ENCODE measurements around the gene BMAL1.

BMAL1 gene

GRCh38 chr11:13316528-13316961 lies 39.0 kb downstream of the BMAL1 start:
- H4K20me1 ChIP-seq (ENCODE audit: control insufficient read depth, insufficient read depth, low read depth, low read length) = no peaks in the 10 kb centered on the region
- H3K4me2 ChIP-seq (ENCODE audit: low read length) = no peak overlapping the region

GRCh38 chr11:13317293-13318080 lies 39.9 kb downstream of the BMAL1 start:
- H3K27ac ChIP-seq (ENCODE audit: low read depth, low read length) = no peak overlapping the region
- no peaks in the 10 kb centered on the region for H3K36me3 ChIP-seq (ENCODE audit: control insufficient read depth, low read length)
- H3K9me3 ChIP-seq (ENCODE audit: control insufficient read depth, insufficient read depth, low read length) = no peaks in the 10 kb centered on the region
- no peak overlapping the region for H3K4me3 ChIP-seq (ENCODE audit: low read length)
- peaks cover 2% of the 10 kb centered on the region; the same call in 1 of the 2 replicates for H3K27me3 ChIP-seq (ENCODE audit: control insufficient read depth, low read length)
- no peaks in the 10 kb centered on the region for H3F3A ChIP-seq (ENCODE audit: control insufficient read depth, insufficient read depth)
- no peaks in the 10 kb centered on the region for H3K4me1 ChIP-seq (ENCODE audit: control insufficient read depth, low read length)
- H3K79me2 ChIP-seq (ENCODE audit: control insufficient read depth, low read length) = no peaks in the 10 kb centered on the region
- no peak overlapping the region for H3K4me2 ChIP-seq (ENCODE audit: low read length)
- H4K20me1 ChIP-seq (ENCODE audit: control insufficient read depth, insufficient read depth, low read depth, low read length) = no peaks in the 10 kb centered on the region
- no peaks in the 10 kb centered on the region for H3K9me2 ChIP-seq (replicated peaks; ENCODE audit: control insufficient read depth, low read length)
- TF ChIP-seq CTCF (IDR thresholded peaks at IDR 0.05; ENCODE audit: low read depth, low read length, poor library complexity, severe bottlenecking) = no peak
- TF ChIP-seq EZH2phosphoT487 (IDR thresholded peaks at IDR 0.05; ENCODE audit: borderline replicate concordance, low read length) = no peak

More at GRCh38 chr11:13316528-13316961, 39.0 kb downstream of the BMAL1 start:
- no peaks in the 10 kb centered on the region for H3K36me3 ChIP-seq (ENCODE audit: control insufficient read depth, low read length)
- H3K4me1 ChIP-seq (ENCODE audit: control insufficient read depth, low read length) = no peaks in the 10 kb centered on the region
- no peak overlapping the region for H3K27ac ChIP-seq (ENCODE audit: low read depth, low read length)
- H3F3A ChIP-seq (ENCODE audit: control insufficient read depth, insufficient read depth) = no peaks in the 10 kb centered on the region
- H3K9me3 ChIP-seq (ENCODE audit: control insufficient read depth, insufficient read depth, low read length) = no peaks in the 10 kb centered on the region
- H3K79me2 ChIP-seq (ENCODE audit: control insufficient read depth, low read length) = no peaks in the 10 kb centered on the region
- peaks cover 2% of the 10 kb centered on the region; the same call in 1 of the 2 replicates for H3K27me3 ChIP-seq (ENCODE audit: control insufficient read depth, low read length)
- no peaks in the 10 kb centered on the region for H3K9me2 ChIP-seq (replicated peaks; ENCODE audit: control insufficient read depth, low read length)
- TF ChIP-seq EZH2phosphoT487 (IDR thresholded peaks at IDR 0.05; ENCODE audit: borderline replicate concordance, low read length) (no peak), CTCF (IDR thresholded peaks at IDR 0.05; ENCODE audit: low read depth, low read length, poor library complexity, severe bottlenecking) (no peak)
- no peak overlapping the region for H3K4me3 ChIP-seq (ENCODE audit: low read length)

- no peaks in the 10 kb centered on the region for H3K9me2 ChIP-seq (replicated peaks; ENCODE audit: control insufficient read depth, low read length)
- H3F3A ChIP-seq (ENCODE audit: control insufficient read depth, insufficient read depth) = no peaks in the 10 kb centered on the region
- no peak overlapping the region for H3K27ac ChIP-seq (ENCODE audit: low read depth, low read length)
- H3K4me3 ChIP-seq (ENCODE audit: low read length) = no peak overlapping the region
- TF ChIP-seq CTCF (IDR thresholded peaks at IDR 0.05; ENCODE audit: low read depth, low read length, poor library complexity, severe bottlenecking) (no peak), EZH2phosphoT487 (IDR thresholded peaks at IDR 0.05; ENCODE audit: borderline replicate concordance, low read length) (no peak)
- H3K79me2 ChIP-seq (ENCODE audit: control insufficient read depth, low read length) = no peaks in the 10 kb centered on the region
- peaks cover 2% of the 10 kb centered on the region; the same call in 1 of the 2 replicates for H3K27me3 ChIP-seq (ENCODE audit: control insufficient read depth, low read length)
- no peak overlapping the region for H3K4me2 ChIP-seq (ENCODE audit: low read length)
- no peaks in the 10 kb centered on the region for H3K9me3 ChIP-seq (ENCODE audit: control insufficient read depth, insufficient read depth, low read length)
- no peaks in the 10 kb centered on the region for H3K36me3 ChIP-seq (ENCODE audit: control insufficient read depth, low read length)
- H4K20me1 ChIP-seq (ENCODE audit: control insufficient read depth, insufficient read depth, low read depth, low read length) = no peaks in the 10 kb centered on the region
- no peaks in the 10 kb centered on the region for H3K4me1 ChIP-seq (ENCODE audit: control insufficient read depth, low read length)
Observed at GRCh38 chr11:13318498-13319295, 41.1 kb downstream of the BMAL1 start.
